PFSK-1 (cell line): ENCODE measurements around the gene CASP9.

ENCODE experiments used
- FOXP2 ChIP-seq: optimal IDR thresholded peaks from 2 replicates; pipeline ENCODE3; 2011; ENCODE audit warnings: borderline replicate concordance, control low read depth, inconsistent platforms; ENCODE audit not compliant: insufficient read depth; ENCODE audit errors: extremely low read length, extremely low read depth
- POLR2AphosphoS5 ChIP-seq: IDR thresholded peaks from 2 replicates; pipeline ENCODE4 v1.6.1; 2012; ENCODE audit warnings: low read depth, mild to moderate bottlenecking, control low read depth, low read length, moderate library complexity
- SIN3A ChIP-seq: IDR thresholded peaks from 2 replicates; pipeline ENCODE4 v1.6.1; 2012; ENCODE audit warnings: mild to moderate bottlenecking, low read length, moderate library complexity, borderline replicate concordance; ENCODE audit not compliant: insufficient read depth
- TAF1 ChIP-seq: IDR thresholded peaks from 2 replicates; pipeline ENCODE4 v1.6.1; 2012; ENCODE audit warnings: low read length, control low read depth, borderline replicate concordance; ENCODE audit not compliant: insufficient read depth
- TF ChIP-seq, protein P1 (sequence below), 2 experiments: IDR thresholded peaks; 2 replicates each; pipeline versions ENCODE4 v1.6.1 to v1.8.0; 2011 to 2012; ENCODE audit warnings: low read depth in 2 of 2, low read length in 2 of 2, control low read depth in 1 of 2, inconsistent platforms in 1 of 2, mild to moderate bottlenecking in 1 of 2, moderate library complexity in 1 of 2; ENCODE audit not compliant: insufficient read depth in 1 of 2

DNA sequence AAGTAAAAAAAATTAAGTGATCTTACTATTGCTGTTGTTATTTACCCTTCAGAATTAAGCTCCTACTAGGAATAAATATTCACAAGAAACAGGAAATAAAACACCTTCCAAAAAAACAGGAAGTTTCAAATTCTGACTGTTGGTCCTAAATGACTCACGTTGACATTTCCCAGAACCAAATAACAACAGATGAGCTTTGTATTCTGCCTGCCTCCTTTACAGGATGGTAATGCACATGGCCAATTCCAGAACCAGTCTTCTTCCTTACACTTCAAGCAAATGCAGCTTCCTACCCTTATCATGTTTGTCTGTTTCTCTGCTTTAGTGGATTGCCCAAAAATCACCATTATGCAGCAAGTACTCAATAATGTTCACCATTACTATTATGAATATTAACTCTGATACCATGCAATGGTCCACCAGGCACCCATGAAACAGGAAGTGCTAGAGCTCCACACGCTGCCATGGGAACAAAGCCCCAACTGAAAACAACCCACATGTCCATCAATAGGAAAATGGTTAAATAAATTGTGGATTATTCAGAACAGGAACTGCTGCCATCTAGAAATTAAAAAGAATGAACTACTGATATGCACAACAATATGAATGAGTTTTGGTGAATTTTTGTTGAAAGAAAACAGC, 8.9 kb downstream of the CASP9 start:
- TF ChIP-seq TAF1 (no peak), POLR2AphosphoS5 (no peak), SIN3A (no peak), FOXP2 (no peak)
- TF ChIP-seq, protein P1, sequence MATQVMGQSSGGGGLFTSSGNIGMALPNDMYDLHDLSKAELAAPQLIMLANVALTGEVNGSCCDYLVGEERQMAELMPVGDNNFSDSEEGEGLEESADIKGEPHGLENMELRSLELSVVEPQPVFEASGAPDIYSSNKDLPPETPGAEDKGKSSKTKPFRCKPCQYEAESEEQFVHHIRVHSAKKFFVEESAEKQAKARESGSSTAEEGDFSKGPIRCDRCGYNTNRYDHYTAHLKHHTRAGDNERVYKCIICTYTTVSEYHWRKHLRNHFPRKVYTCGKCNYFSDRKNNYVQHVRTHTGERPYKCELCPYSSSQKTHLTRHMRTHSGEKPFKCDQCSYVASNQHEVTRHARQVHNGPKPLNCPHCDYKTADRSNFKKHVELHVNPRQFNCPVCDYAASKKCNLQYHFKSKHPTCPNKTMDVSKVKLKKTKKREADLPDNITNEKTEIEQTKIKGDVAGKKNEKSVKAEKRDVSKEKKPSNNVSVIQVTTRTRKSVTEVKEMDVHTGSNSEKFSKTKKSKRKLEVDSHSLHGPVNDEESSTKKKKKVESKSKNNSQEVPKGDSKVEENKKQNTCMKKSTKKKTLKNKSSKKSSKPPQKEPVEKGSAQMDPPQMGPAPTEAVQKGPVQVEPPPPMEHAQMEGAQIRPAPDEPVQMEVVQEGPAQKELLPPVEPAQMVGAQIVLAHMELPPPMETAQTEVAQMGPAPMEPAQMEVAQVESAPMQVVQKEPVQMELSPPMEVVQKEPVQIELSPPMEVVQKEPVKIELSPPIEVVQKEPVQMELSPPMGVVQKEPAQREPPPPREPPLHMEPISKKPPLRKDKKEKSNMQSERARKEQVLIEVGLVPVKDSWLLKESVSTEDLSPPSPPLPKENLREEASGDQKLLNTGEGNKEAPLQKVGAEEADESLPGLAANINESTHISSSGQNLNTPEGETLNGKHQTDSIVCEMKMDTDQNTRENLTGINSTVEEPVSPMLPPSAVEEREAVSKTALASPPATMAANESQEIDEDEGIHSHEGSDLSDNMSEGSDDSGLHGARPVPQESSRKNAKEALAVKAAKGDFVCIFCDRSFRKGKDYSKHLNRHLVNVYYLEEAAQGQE (IDR thresholded peaks at IDR 0.05; ENCODE audit: insufficient read depth in 1 of 2, low read depth in 2 of 2, low read length in 2 of 2) = no peak
